Caco-2 (cell line): Measurements from ENCODE around the gene GPRC5D. TPM values are rescaled to one million over a fixed set of nuclear protein-coding genes. Genes with fewer than 3 reads are reported as not detected.
A peak's percentile ranks its signal among the peaks of the same experiment; 100 is the strongest.

ENCODE experiments used
- BruUV-seq: library from RNA; stranded (reverse); fragments of 400-500 nt; replicated peaks from 2 replicates; lab custom pipeline; 2021; lab: Mats Ljungman, UMichigan
- CTCF ChIA-PET: fragments of 300-600 bp; sonication (Branson Sonifier 250); formaldehyde crosslinking; loops from one replicate; lab custom pipeline; 2022; ENCODE audit warnings: antibody characterized with exemption; lab: Charles Lee
- POLR2A ChIA-PET: fragments of 300-600 bp; sonication (Branson Sonifier 250); formaldehyde crosslinking; loops from one replicate; lab custom pipeline; 2022; ENCODE audit warnings: antibody characterized with exemption; lab: Charles Lee
- DNase-seq, 2 experiments: peaks; one replicate each; pipeline versions ENCODE4 v3.0.0 to v3.0.0-alpha.2; 2020 to 2022
- H3K27me3 ChIP-seq: replicated peaks from 2 replicates; pipeline ENCODE4 v1.6.0; 2011; ENCODE audit warnings: low read length; ENCODE audit not compliant: control insufficient read depth, insufficient read depth
- H3K36me3 ChIP-seq: 2 replicates; pipeline ENCODE4 v1.5.1; 2011; ENCODE audit warnings: low read length; ENCODE audit not compliant: control insufficient read depth, insufficient read depth
- H3K4me1 ChIP-seq: fragments of 250-450 bp; sonication (Bioruptor Pico); 2 replicates; pipeline ENCODE4 v1.5.1; 2020; ENCODE audit warnings: mild to moderate bottlenecking
- H3K4me3 ChIP-seq: 2 replicates; pipeline ENCODE4 v1.5.1; 2011; ENCODE audit warnings: low read depth, mild to moderate bottlenecking, control low read depth, low read length
- H3K9me3 ChIP-seq: fragments of 250-450 bp; sonication (Bioruptor Pico); 2 replicates; pipeline ENCODE4 v1.5.1; 2020; ENCODE audit warnings: mild to moderate bottlenecking, moderate library complexity
- H3K27ac Mint-ChIP-seq: one replicate; pipeline ENCODE4 v1.8.0; 2022; ENCODE audit warnings: mixed read lengths; ENCODE audit not compliant: unreplicated experiment
- H3K27me3 Mint-ChIP-seq: one replicate; pipeline ENCODE4 v1.8.0; 2022; ENCODE audit warnings: mixed read lengths; ENCODE audit not compliant: insufficient read depth, unreplicated experiment
- H3K36me3 Mint-ChIP-seq: one replicate; pipeline ENCODE4 v1.8.0; 2022; ENCODE audit warnings: mild to moderate bottlenecking, mixed read lengths; ENCODE audit not compliant: insufficient read depth, unreplicated experiment
- H3K4me1 Mint-ChIP-seq: one replicate; pipeline ENCODE4 v1.8.0; 2022; ENCODE audit warnings: low read depth, mixed read lengths; ENCODE audit not compliant: unreplicated experiment
- H3K4me3 Mint-ChIP-seq: one replicate; pipeline ENCODE4 v1.8.0; 2022; ENCODE audit warnings: mild to moderate bottlenecking, moderate library complexity, mixed read lengths; ENCODE audit not compliant: unreplicated experiment
- H3K9me3 Mint-ChIP-seq: one replicate; pipeline ENCODE4 v1.8.0; 2022; ENCODE audit warnings: mixed read lengths; ENCODE audit not compliant: unreplicated experiment
- intact Hi-C: fragments of 100-400 bp; cut with micrococcal nuclease; formaldehyde crosslinking; loops from one replicate; pipeline ENCODE4 v1.10.0; 2022; ENCODE audit not compliant: unreplicated experiment
- total RNA-seq: library from RNA; stranded (reverse); gene quantifications from 2 replicates; pipeline ENCODE4 v1.2.3, GENCODE V29; 2022
- TF ChIP-seq, protein P1 (sequence below), 2 experiments: fragments of 200-600 bp in 1 of 2; IDR thresholded peaks; 1 replicate in 1 of 2; 2 replicates in 1 of 2; pipeline versions ENCODE4 v1.5.1 to v1.8.0; 2011 to 2022; ENCODE audit warnings: antibody characterized with exemption in 1 of 2, control low read depth in 1 of 2, inconsistent platforms in 1 of 2, low read depth in 1 of 2, low read length in 1 of 2, mild to moderate bottlenecking in 1 of 2, moderate library complexity in 1 of 2; ENCODE audit not compliant: insufficient read depth in 1 of 2, severe bottlenecking in 1 of 2, unreplicated experiment in 1 of 2

The GPRC5D gene
- total RNA-seq, 1 experiment from 2014 or later = not detected

DNA sequence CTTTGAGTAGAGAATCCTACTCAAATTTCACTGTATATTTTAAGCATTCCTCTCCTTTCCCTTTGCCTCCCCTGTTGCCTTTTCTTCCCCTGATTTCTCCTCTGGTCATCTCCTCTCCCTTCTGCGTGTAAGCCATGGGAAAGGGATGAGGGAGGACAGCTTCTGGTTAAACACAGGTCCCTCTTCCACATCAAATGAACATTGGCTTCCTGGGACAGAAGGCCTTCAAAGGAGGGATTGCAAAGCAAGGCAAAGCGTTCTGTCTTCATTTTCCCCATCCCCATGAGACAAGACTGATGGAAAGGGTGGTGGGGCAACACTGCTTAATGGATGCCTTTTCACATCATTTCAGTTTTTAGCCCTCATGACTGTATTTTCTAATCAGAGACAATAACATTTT is 34.5 kb downstream of the GPRC5D start:
- intact Hi-C loops = loop anchor here (2.0 kb wide), 1 partner anchor 181 kb away; no protein-coding TSS in a partner anchor
- Mint-ChIP-seq H3K36me3 (peaks cover 76% of the 10 kb centered on the region), H3K4me3 (no peak overlapping the region), H3K9me3 (no peaks in the 10 kb centered on the region), H3K27me3 (no peaks in the 10 kb centered on the region), H3K27ac (no peak overlapping the region), H3K4me1 (peaks cover 24% of the 10 kb centered on the region)
- no peaks in the 10 kb centered on the region for H3K27me3 ChIP-seq
- no peaks in the 10 kb centered on the region for H3K9me3 ChIP-seq
- TF ChIP-seq, protein P1, sequence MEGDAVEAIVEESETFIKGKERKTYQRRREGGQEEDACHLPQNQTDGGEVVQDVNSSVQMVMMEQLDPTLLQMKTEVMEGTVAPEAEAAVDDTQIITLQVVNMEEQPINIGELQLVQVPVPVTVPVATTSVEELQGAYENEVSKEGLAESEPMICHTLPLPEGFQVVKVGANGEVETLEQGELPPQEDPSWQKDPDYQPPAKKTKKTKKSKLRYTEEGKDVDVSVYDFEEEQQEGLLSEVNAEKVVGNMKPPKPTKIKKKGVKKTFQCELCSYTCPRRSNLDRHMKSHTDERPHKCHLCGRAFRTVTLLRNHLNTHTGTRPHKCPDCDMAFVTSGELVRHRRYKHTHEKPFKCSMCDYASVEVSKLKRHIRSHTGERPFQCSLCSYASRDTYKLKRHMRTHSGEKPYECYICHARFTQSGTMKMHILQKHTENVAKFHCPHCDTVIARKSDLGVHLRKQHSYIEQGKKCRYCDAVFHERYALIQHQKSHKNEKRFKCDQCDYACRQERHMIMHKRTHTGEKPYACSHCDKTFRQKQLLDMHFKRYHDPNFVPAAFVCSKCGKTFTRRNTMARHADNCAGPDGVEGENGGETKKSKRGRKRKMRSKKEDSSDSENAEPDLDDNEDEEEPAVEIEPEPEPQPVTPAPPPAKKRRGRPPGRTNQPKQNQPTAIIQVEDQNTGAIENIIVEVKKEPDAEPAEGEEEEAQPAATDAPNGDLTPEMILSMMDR (IDR thresholded peaks at IDR 0.05; ENCODE audit: insufficient read depth in 1 of 2, low read depth in 1 of 2, low read length in 1 of 2, severe bottlenecking in 1 of 2, unreplicated experiment in 1 of 2) = no peak
- ChIA-PET POLR2A (no interaction called here), CTCF (no interaction called here)
- DNase-seq = peak in 1 of 2 experiments; percentile 12
- peaks cover 7% of the 10 kb centered on the region; the same call in 1 of the 2 replicates for H3K4me1 ChIP-seq
- BruUV-seq = no TSS peak
- H3K4me3 ChIP-seq = no peak overlapping the region
- H3K36me3 ChIP-seq = no peaks in the 10 kb centered on the region

- Mint-ChIP-seq H3K4me1 (peaks cover 24% of the 10 kb centered on the region), H3K9me3 (no peaks in the 10 kb centered on the region), H3K27me3 (no peaks in the 10 kb centered on the region), H3K4me3 (no peak overlapping the region), H3K27ac (no peak overlapping the region), H3K36me3 (peaks cover 84% of the 10 kb centered on the region)
- POLR2A ChIA-PET = no interaction called here
- Histone ChIP-seq H3K36me3 (no peaks in the 10 kb centered on the region), H3K4me3 (no peak overlapping the region), H3K9me3 (no peaks in the 10 kb centered on the region), H3K27me3 (no peaks in the 10 kb centered on the region), H3K4me1 (peaks cover 7% of the 10 kb centered on the region)
- BruUV-seq = no TSS peak
- CTCF ChIA-PET = interaction anchor here (0.6 to 1.6 kb wide), 19 partner anchors 10 to 1025 kb away, joined by 3 to 18 read pairs (median 4); partner anchors contain the start of gene GPRC5A
- peak; percentile 87 to 92 for DNase-seq
- TF ChIP-seq, protein P1 (IDR thresholded peaks at IDR 0.05; ENCODE audit: insufficient read depth in 1 of 2, low read depth in 1 of 2, low read length in 1 of 2, severe bottlenecking in 1 of 2, unreplicated experiment in 1 of 2) = peak; percentile 98 to 99
- intact Hi-C loops = loop anchor here (1.0 to 2.0 kb wide), 5 partner anchors 59 to 318 kb away; no protein-coding TSS in a partner anchor
Observed at GRCh38 chr12:12916135-12916944, 35.6 kb downstream of the GPRC5D start.

GRCh38 chr12:12915656-12916055 is 36.3 kb downstream of the GPRC5D start:
- H3K4me3 Mint-ChIP-seq = no peak overlapping the region
- TF ChIP-seq, protein P1 (IDR thresholded peaks at IDR 0.05; ENCODE audit: insufficient read depth in 1 of 2, low read depth in 1 of 2, low read length in 1 of 2, severe bottlenecking in 1 of 2, unreplicated experiment in 1 of 2) = peak in 1 of 2 experiments; percentile 16
- H3K9me3 ChIP-seq = no peaks in the 10 kb centered on the region
- peaks cover 13% of the 10 kb centered on the region for H3K4me1 ChIP-seq
- H3K27me3 Mint-ChIP-seq = no peaks in the 10 kb centered on the region
- no peaks in the 10 kb centered on the region for H3K27me3 ChIP-seq
- H3K4me1 Mint-ChIP-seq = peaks cover 26% of the 10 kb centered on the region
- H3K4me3 ChIP-seq = no peak overlapping the region
- no peak overlapping the region for H3K27ac Mint-ChIP-seq
- peak; percentile 53 to 55 for DNase-seq
- H3K9me3 Mint-ChIP-seq = no peaks in the 10 kb centered on the region
- intact Hi-C loops = loop anchor here (1.0 to 2.0 kb wide), 5 partner anchors 60 to 319 kb away; no protein-coding TSS in a partner anchor
- ChIA-PET CTCF (interaction anchor here (0.6 to 1.6 kb wide), 8 partner anchors 60 to 296 kb away, joined by 3 to 18 read pairs (median 6); no protein-coding TSS in a partner anchor), POLR2A (no interaction called here)
- H3K36me3 ChIP-seq = no peaks in the 10 kb centered on the region
- H3K36me3 Mint-ChIP-seq = peaks cover 88% of the 10 kb centered on the region
- no TSS peak for BruUV-seq
